K562 (cell line): Measurements from ENCODE around the gene FRMPD2.

Experiments
- ARID3B ChIP-seq: fragments of 250-450 bp; sonication (Bioruptor Pico); IDR thresholded peaks from 2 replicates; pipeline ENCODE4 v1.4.0; 2020; ENCODE audit warnings: borderline replicate concordance
- CTCF ChIP-seq, 3 experiments: IDR thresholded peaks in 2 of 3; conservative IDR thresholded peaks in 1 of 3; 2 replicates each; pipeline ENCODE4 v1.5.1; 2011 to 2012; ENCODE audit warnings: low read length in 3 of 3, mild to moderate bottlenecking in 3 of 3, control low read depth in 2 of 3, improper control_type of control experiment in 1 of 3, inconsistent platforms in 1 of 3, low read depth in 1 of 3, mixed read lengths in 1 of 3, moderate library complexity in 1 of 3; ENCODE audit not compliant: insufficient read depth in 2 of 3
- REST ChIP-seq, 2 experiments: fragments of 450-650 bp; formaldehyde crosslinking in 1 of 2; IDR thresholded peaks; 2 replicates each; pipeline versions ENCODE4 v1.4.0 to v1.6.1; 2014 to 2020; ENCODE audit warnings: mild to moderate bottlenecking in 2 of 2, borderline replicate concordance in 1 of 2, low read depth in 1 of 2
- TAF1 ChIP-seq: IDR thresholded peaks from 2 replicates; pipeline ENCODE4 v1.6.1; 2011; ENCODE audit warnings: mild to moderate bottlenecking, low read length, moderate library complexity; ENCODE audit not compliant: insufficient read depth, control insufficient read depth, severe bottlenecking; ENCODE audit errors: extremely low read depth

- TF ChIP-seq ARID3B (CRISPR knock-in tag) (no peak), REST (IDR thresholded peaks at IDR 0.05; ENCODE audit: borderline replicate concordance) (no peak), REST (CRISPR knock-in tag; IDR thresholded peaks at IDR 0.05; ENCODE audit: low read depth) (no peak), TAF1 (no peak), CTCF (IDR thresholded peaks at IDR 0.05 in 2 of 3, conservative IDR thresholded peaks at IDR 0.05 in 1 of 3; ENCODE audit: insufficient read depth in 2 of 3, low read depth in 1 of 3, low read length in 3 of 3) (no peak)
Measured at GRCh38 chr10:48296576-48297098, 22.1 kb upstream of the FRMPD2 start.
